ENCODE results near the gene PTPRA. TPM values are rescaled to one million over a fixed set of nuclear protein-coding genes. Genes with fewer than 3 reads are reported as not detected.

PTPRA gene
- total and polyA plus RNA-seq, 2 donors (not counting 3 experiments of a cell fraction or from before 2014, with no cell fraction given), result 43.2 to 53.4 TPM

DNA sequence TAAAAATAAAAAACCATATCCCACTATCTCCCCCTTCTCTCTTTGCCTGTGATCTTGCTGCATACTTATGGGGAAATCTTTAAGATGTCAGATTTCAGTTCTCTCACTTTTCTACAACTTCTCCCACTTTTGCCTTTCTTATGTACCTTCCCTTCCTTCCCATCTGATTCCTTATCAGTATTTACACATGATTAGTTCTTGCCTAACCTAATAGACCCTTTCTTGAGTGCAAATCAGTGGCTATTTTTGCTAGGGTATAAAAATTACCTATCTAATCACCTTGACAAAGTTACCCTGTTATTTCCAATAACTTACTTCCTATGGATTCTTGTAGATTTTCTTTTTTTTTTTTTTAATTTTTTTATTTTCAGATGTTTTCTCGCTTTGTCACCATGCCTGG is 75.7 kb downstream of the PTPRA start:
- Histone ChIP-seq H2AFZ (ENCODE audit: low read depth, low read length) (no peak overlapping the region), H4K20me1 (replicated peaks; ENCODE audit: control insufficient read depth, extremely low read depth, insufficient read depth, low read length) (no peaks in the 10 kb centered on the region), H3K9me3 (replicated peaks; ENCODE audit: control insufficient read depth, insufficient read depth, low read length) (no peaks in the 10 kb centered on the region), H3K4me2 (ENCODE audit: insufficient read depth, low read length) (no peak overlapping the region), H3K79me2 (ENCODE audit: control insufficient read depth, insufficient read depth, low read length) (peaks cover 4% of the 10 kb centered on the region), H3K4me3 (replicated peaks in 1 of 3; ENCODE audit: insufficient read depth in 1 of 3, low read depth in 1 of 3, low read length in 3 of 3) (no peak overlapping the region), H3K27ac (ENCODE audit: insufficient read depth, low read depth, low read length) (no peak overlapping the region), H3K9me1 (replicated peaks; ENCODE audit: control insufficient read depth, extremely low read depth, insufficient read depth, low read length) (no peaks in the 10 kb centered on the region), H3K27me3 (ENCODE audit: control insufficient read depth in 2 of 2, insufficient read depth in 2 of 2, low read length in 2 of 2) (no peaks in the 10 kb centered on the region), H3K9ac (replicated peaks; ENCODE audit: extremely low read depth, insufficient read depth, low read length) (no peak overlapping the region), H3K4me1 (ENCODE audit: control insufficient read depth, extremely low read depth, insufficient read depth, low read length) (no peaks in the 10 kb centered on the region), H3K36me3 (ENCODE audit: control insufficient read depth in 2 of 2, extremely low read depth in 1 of 2, insufficient read depth in 2 of 2, low read length in 2 of 2) (peaks cover 0 to 2% of the 10 kb centered on the region in 2 experiments)
- intact Hi-C loops (cut with micrococcal nuclease) (no loop called here), dilution Hi-C loops (cut with MboI; ENCODE audit: extremely low pct_ligation_motif_present, low sequenced_read_pairs) (no loop called here)
- no TSS peak for BruUV-seq (replicated peaks)
- ChIA-PET POLR2A (no interaction called here), CTCF (no interaction called here)
- TF ChIP-seq POLR2AphosphoS5 (IDR thresholded peaks at IDR 0.05; ENCODE audit: insufficient read depth, low read depth, low read length), result no peak
- no peak for TF ChIP-seq JUN (IDR thresholded peaks at IDR 0.05; ENCODE audit: borderline replicate concordance, insufficient read depth, insufficient read length, low read depth)
- no peak for TF ChIP-seq POLR2A (IDR thresholded peaks at IDR 0.05; ENCODE audit: low read depth, low read length)
- TF ChIP-seq FOS (IDR thresholded peaks at IDR 0.05; ENCODE audit: borderline replicate concordance, insufficient read depth, low read length), result no peak
- TF ChIP-seq MYC (IDR thresholded peaks at IDR 0.05; ENCODE audit: low read depth, low read length), result no peak
- no peak for TF ChIP-seq GATA2 (IDR thresholded peaks at IDR 0.05; ENCODE audit: insufficient read depth, insufficient read length, low read depth, low read length)
- TF ChIP-seq, protein P1, sequence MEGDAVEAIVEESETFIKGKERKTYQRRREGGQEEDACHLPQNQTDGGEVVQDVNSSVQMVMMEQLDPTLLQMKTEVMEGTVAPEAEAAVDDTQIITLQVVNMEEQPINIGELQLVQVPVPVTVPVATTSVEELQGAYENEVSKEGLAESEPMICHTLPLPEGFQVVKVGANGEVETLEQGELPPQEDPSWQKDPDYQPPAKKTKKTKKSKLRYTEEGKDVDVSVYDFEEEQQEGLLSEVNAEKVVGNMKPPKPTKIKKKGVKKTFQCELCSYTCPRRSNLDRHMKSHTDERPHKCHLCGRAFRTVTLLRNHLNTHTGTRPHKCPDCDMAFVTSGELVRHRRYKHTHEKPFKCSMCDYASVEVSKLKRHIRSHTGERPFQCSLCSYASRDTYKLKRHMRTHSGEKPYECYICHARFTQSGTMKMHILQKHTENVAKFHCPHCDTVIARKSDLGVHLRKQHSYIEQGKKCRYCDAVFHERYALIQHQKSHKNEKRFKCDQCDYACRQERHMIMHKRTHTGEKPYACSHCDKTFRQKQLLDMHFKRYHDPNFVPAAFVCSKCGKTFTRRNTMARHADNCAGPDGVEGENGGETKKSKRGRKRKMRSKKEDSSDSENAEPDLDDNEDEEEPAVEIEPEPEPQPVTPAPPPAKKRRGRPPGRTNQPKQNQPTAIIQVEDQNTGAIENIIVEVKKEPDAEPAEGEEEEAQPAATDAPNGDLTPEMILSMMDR (IDR thresholded peaks at IDR 0.05; ENCODE audit: extremely low read depth in 1 of 2, insufficient read depth in 1 of 2, low read depth in 1 of 2, low read length in 2 of 2), result no peak
- no peak for TF ChIP-seq EZH2 (IDR thresholded peaks at IDR 0.05; ENCODE audit: borderline replicate concordance, low read depth, low read length, severe bottlenecking)
- TF ChIP-seq, protein P2, sequence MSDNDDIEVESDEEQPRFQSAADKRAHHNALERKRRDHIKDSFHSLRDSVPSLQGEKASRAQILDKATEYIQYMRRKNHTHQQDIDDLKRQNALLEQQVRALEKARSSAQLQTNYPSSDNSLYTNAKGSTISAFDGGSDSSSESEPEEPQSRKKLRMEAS (IDR thresholded peaks at IDR 0.05; ENCODE audit: insufficient read depth, insufficient read length), result no peak
- DNase-seq (ENCODE audit: low read depth, low spot score), result no peak
- no peak for FAIRE-seq

Data from endothelial cell of umbilical vein (primary cell).